Caco-2 (cell line): ENCODE data around the gene ATP23. TPM values are rescaled to one million over a fixed set of nuclear protein-coding genes. Genes with fewer than 3 reads are reported as not detected.

Experiments used
- BruUV-seq: library from RNA; stranded (reverse); fragments of 400-500 nt; replicated peaks from 2 replicates; lab custom pipeline; 2021; lab: Mats Ljungman, UMichigan
- CTCF ChIA-PET: fragments of 300-600 bp; sonication (Branson Sonifier 250); formaldehyde crosslinking; loops from one replicate; lab custom pipeline; 2022; ENCODE audit warnings: antibody characterized with exemption; lab: Charles Lee
- POLR2A ChIA-PET: fragments of 300-600 bp; sonication (Branson Sonifier 250); formaldehyde crosslinking; loops from one replicate; lab custom pipeline; 2022; ENCODE audit warnings: antibody characterized with exemption; lab: Charles Lee
- DNase-seq, 2 experiments: peaks; one replicate each; pipeline versions ENCODE4 v3.0.0 to v3.0.0-alpha.2; 2020 to 2022
- H3K27me3 ChIP-seq: replicated peaks from 2 replicates; pipeline ENCODE4 v1.6.0; 2011; ENCODE audit warnings: low read length; ENCODE audit not compliant: control insufficient read depth, insufficient read depth
- H3K36me3 ChIP-seq: 2 replicates; pipeline ENCODE4 v1.5.1; 2011; ENCODE audit warnings: low read length; ENCODE audit not compliant: control insufficient read depth, insufficient read depth
- H3K4me1 ChIP-seq: fragments of 250-450 bp; sonication (Bioruptor Pico); 2 replicates; pipeline ENCODE4 v1.5.1; 2020; ENCODE audit warnings: mild to moderate bottlenecking
- H3K4me3 ChIP-seq: 2 replicates; pipeline ENCODE4 v1.5.1; 2011; ENCODE audit warnings: low read depth, mild to moderate bottlenecking, control low read depth, low read length
- H3K9me3 ChIP-seq: fragments of 250-450 bp; sonication (Bioruptor Pico); 2 replicates; pipeline ENCODE4 v1.5.1; 2020; ENCODE audit warnings: mild to moderate bottlenecking, moderate library complexity
- H3K27ac Mint-ChIP-seq: one replicate; pipeline ENCODE4 v1.8.0; 2022; ENCODE audit warnings: mixed read lengths; ENCODE audit not compliant: unreplicated experiment
- H3K27me3 Mint-ChIP-seq: one replicate; pipeline ENCODE4 v1.8.0; 2022; ENCODE audit warnings: mixed read lengths; ENCODE audit not compliant: insufficient read depth, unreplicated experiment
- H3K36me3 Mint-ChIP-seq: one replicate; pipeline ENCODE4 v1.8.0; 2022; ENCODE audit warnings: mild to moderate bottlenecking, mixed read lengths; ENCODE audit not compliant: insufficient read depth, unreplicated experiment
- H3K4me1 Mint-ChIP-seq: one replicate; pipeline ENCODE4 v1.8.0; 2022; ENCODE audit warnings: low read depth, mixed read lengths; ENCODE audit not compliant: unreplicated experiment
- H3K4me3 Mint-ChIP-seq: one replicate; pipeline ENCODE4 v1.8.0; 2022; ENCODE audit warnings: mild to moderate bottlenecking, moderate library complexity, mixed read lengths; ENCODE audit not compliant: unreplicated experiment
- H3K9me3 Mint-ChIP-seq: one replicate; pipeline ENCODE4 v1.8.0; 2022; ENCODE audit warnings: mixed read lengths; ENCODE audit not compliant: unreplicated experiment
- CTCF ChIP-seq, 2 experiments: fragments of 200-600 bp in 1 of 2; IDR thresholded peaks; 1 replicate in 1 of 2; 2 replicates in 1 of 2; pipeline versions ENCODE4 v1.5.1 to v1.8.0; 2011 to 2022; ENCODE audit warnings: antibody characterized with exemption in 1 of 2, control low read depth in 1 of 2, inconsistent platforms in 1 of 2, low read depth in 1 of 2, low read length in 1 of 2, mild to moderate bottlenecking in 1 of 2, moderate library complexity in 1 of 2; ENCODE audit not compliant: insufficient read depth in 1 of 2, severe bottlenecking in 1 of 2, unreplicated experiment in 1 of 2
- intact Hi-C: fragments of 100-400 bp; cut with micrococcal nuclease; formaldehyde crosslinking; loops from one replicate; pipeline ENCODE4 v1.10.0; 2022; ENCODE audit not compliant: unreplicated experiment
- total RNA-seq: library from RNA; stranded (reverse); gene quantifications from 2 replicates; pipeline ENCODE4 v1.2.3, GENCODE V29; 2022

The ATP23 gene
- total RNA-seq, 1 experiment from 2014 or later = 6.6 TPM

- intact Hi-C loops = no loop called here
- Mint-ChIP-seq H3K9me3 (no peaks in the 10 kb centered on the region), H3K4me1 (peaks cover 8% of the 10 kb centered on the region), H3K36me3 (no peaks in the 10 kb centered on the region), H3K27me3 (peaks cover 3% of the 10 kb centered on the region), H3K27ac (peak overlapping the region; percentile 91), H3K4me3 (peak overlapping the region; percentile 97)
- peak overlapping the region; percentile 53 for H3K4me3 ChIP-seq
- CTCF ChIA-PET = interaction anchor here (0.6 kb wide), 1 partner anchor 94 kb away, joined by 7 read pairs; no protein-coding TSS in a partner anchor
- H3K4me1 ChIP-seq = no peaks in the 10 kb centered on the region; the same call in 1 of the 2 replicates
- H3K27me3 ChIP-seq = no peaks in the 10 kb centered on the region
- TF ChIP-seq CTCF (IDR thresholded peaks at IDR 0.05; ENCODE audit: insufficient read depth in 1 of 2, low read depth in 1 of 2, low read length in 1 of 2, severe bottlenecking in 1 of 2, unreplicated experiment in 1 of 2) = no peak
- POLR2A ChIA-PET = interaction anchor here (0.9 to 1.3 kb wide), 3 partner anchors 96 to 181 kb away, joined by 3 to 10 read pairs (median 4); partner anchors contain the start of genes EEF1AKMT3 and METTL1
- BruUV-seq = no TSS peak
- H3K36me3 ChIP-seq = no peaks in the 10 kb centered on the region
- DNase-seq = peak in 1 of 2 experiments; percentile 3
- no peaks in the 10 kb centered on the region for H3K9me3 ChIP-seq
These were observed 1.1 kb upstream of the ATP23 start for GRCh38 chr12:57940052-57940914.

- H3K27ac Mint-ChIP-seq = peak overlapping the region; percentile 91
- H3K4me3 Mint-ChIP-seq = peak overlapping the region; percentile 97
- Histone ChIP-seq H3K4me1 (no peaks in the 10 kb centered on the region; the same call in 1 of the 2 replicates), H3K36me3 (no peaks in the 10 kb centered on the region), H3K27me3 (no peaks in the 10 kb centered on the region), H3K9me3 (no peaks in the 10 kb centered on the region), H3K4me3 (peak overlapping the region; percentile 53)
- peaks cover 3% of the 10 kb centered on the region for H3K27me3 Mint-ChIP-seq
- ChIA-PET POLR2A (interaction anchor here (0.9 to 1.3 kb wide), 3 partner anchors 96 to 181 kb away, joined by 3 to 10 read pairs (median 4); partner anchors contain the start of genes EEF1AKMT3 and METTL1), CTCF (interaction anchor here (0.6 to 1.3 kb wide), 2 partner anchors 44 to 95 kb away, joined by 3 to 7 read pairs; no protein-coding TSS in a partner anchor)
- TSS peak; percentile 90 for BruUV-seq
- peaks cover 8% of the 10 kb centered on the region for H3K4me1 Mint-ChIP-seq
- no peak for TF ChIP-seq CTCF (IDR thresholded peaks at IDR 0.05; ENCODE audit: insufficient read depth in 1 of 2, low read depth in 1 of 2, low read length in 1 of 2, severe bottlenecking in 1 of 2, unreplicated experiment in 1 of 2)
- intact Hi-C loops = no loop called here
- DNase-seq = no peak
- no peaks in the 10 kb centered on the region for H3K9me3 Mint-ChIP-seq
- H3K36me3 Mint-ChIP-seq = no peaks in the 10 kb centered on the region
These were observed 527 bp upstream of the ATP23 start for GRCh38 chr12:57940915-57941164.

GRCh38 chr12:57943438-57944080, 2.2 kb downstream of the ATP23 start:
- Histone ChIP-seq H3K36me3 (no peaks in the 10 kb centered on the region), H3K9me3 (no peaks in the 10 kb centered on the region), H3K4me3 (no peak overlapping the region), H3K27me3 (no peaks in the 10 kb centered on the region), H3K4me1 (no peaks in the 10 kb centered on the region)
- no peak overlapping the region for H3K27ac Mint-ChIP-seq
- DNase-seq = no peak
- peaks cover 2% of the 10 kb centered on the region for H3K27me3 Mint-ChIP-seq
- TF ChIP-seq CTCF (IDR thresholded peaks at IDR 0.05; ENCODE audit: insufficient read depth in 1 of 2, low read depth in 1 of 2, low read length in 1 of 2, severe bottlenecking in 1 of 2, unreplicated experiment in 1 of 2) = no peak
- CTCF ChIA-PET = no interaction called here
- H3K9me3 Mint-ChIP-seq = no peaks in the 10 kb centered on the region
- no TSS peak for BruUV-seq
- no peak overlapping the region for H3K4me3 Mint-ChIP-seq
- POLR2A ChIA-PET = no interaction called here
- intact Hi-C loops = no loop called here
- peaks cover 8% of the 10 kb centered on the region for H3K4me1 Mint-ChIP-seq
- no peaks in the 10 kb centered on the region for H3K36me3 Mint-ChIP-seq
